A549 (cell line): Measurements from ENCODE around the gene ZEB1. TPM values are rescaled to one million over a fixed set of nuclear protein-coding genes. Genes with fewer than 3 reads are reported as not detected.

Source experiments
- ATAC-seq, 2 experiments: fragments of 200-7000 bp in 1 of 2; fragments of >200 bp in 1 of 2; cut with Nextera tagmentation in 1 of 2; cut with Tn5 transposase in 1 of 2; 3 replicates each; pipeline versions ENCODE4 v1.8.0 to v1.9.1; 2018 to 2020; ENCODE audit warnings: mild to moderate bottlenecking in 1 of 2, moderate library complexity in 1 of 2
- CTCF ChIA-PET: fragments of 300-600 bp; sonication (Branson Sonifier 250); formaldehyde crosslinking; extraction: SDS; loops from one replicate; lab custom pipeline; 2021; ENCODE audit warnings: antibody characterized with exemption, inconsistent platforms; lab: Yijun Ruan, JAX
- POLR2A ChIA-PET: fragments of 350-600 bp; formaldehyde crosslinking; extraction: SDS; loops from one replicate; lab custom pipeline; 2021; ENCODE audit warnings: antibody characterized with exemption, inconsistent platforms; lab: Yijun Ruan, JAX
- DNase-seq, 2 experiments: peaks; one replicate each; pipeline versions ENCODE4 v3.0.0 to v3.0.0-alpha.2; 2011 to 2016; ENCODE audit warnings: low read depth in 1 of 2, low spot score in 1 of 2
- FAIRE-seq: peaks from 2 replicates; lab custom pipeline; 2011; peaks lifted over from hg19 to GRCh38; lab: Jason Lieb, UNC
- H3K27ac ChIP-seq, 2 experiments: fragments of >200 bp; sonication (Bioruptor Twin); formaldehyde crosslinking; 3 replicates each; pipeline ENCODE4 v1.5.1; 2016 to 2017
- H3K4me1 ChIP-seq: fragments of >200 bp; sonication (Bioruptor Twin); formaldehyde crosslinking; 3 replicates; pipeline ENCODE4 v1.6.1; 2016
- H3K4me2 ChIP-seq: fragments of >200 bp; sonication (Bioruptor Twin); formaldehyde crosslinking; 3 replicates; pipeline ENCODE4 v1.6.1; 2016
- H3K4me3 ChIP-seq: fragments of >200 bp; sonication (Bioruptor Twin); formaldehyde crosslinking; 3 replicates; pipeline ENCODE4 v1.5.1; 2016
- H3K9me3 ChIP-seq: fragments of >200 bp; sonication (Bioruptor Twin); formaldehyde crosslinking; 3 replicates; pipeline ENCODE4 v1.6.1; 2016
- ATOH8 ChIP-seq: fragments of 250-450 bp; sonication (Bioruptor Pico); IDR thresholded peaks from 2 replicates; pipeline ENCODE4 v1.5.0; 2020; ENCODE audit warnings: low read depth, mild to moderate bottlenecking, moderate library complexity
- BHLHE40 ChIP-seq: IDR thresholded peaks from 2 replicates; pipeline ENCODE4 v1.6.1; 2012; ENCODE audit warnings: low read depth, low read length, inconsistent platforms
- CBX2 ChIP-seq: fragments of 200-600 bp; sonication (generic); IDR thresholded peaks from 2 replicates; pipeline ENCODE4 v1.6.1; 2016; ENCODE audit warnings: low read depth, mild to moderate bottlenecking, borderline replicate concordance
- CEBPB ChIP-seq, 2 experiments: fragments of >200 bp in 1 of 2; sonication (Bioruptor Twin) in 1 of 2; formaldehyde crosslinking in 1 of 2; IDR thresholded peaks; 2 replicates each; pipeline ENCODE4 v1.6.1; 2012 to 2016
- EHF ChIP-seq: fragments of 250-450 bp; sonication (Bioruptor Pico); IDR thresholded peaks from 2 replicates; pipeline ENCODE4 v1.5.0; 2020; ENCODE audit warnings: mild to moderate bottlenecking
- ESRRA ChIP-seq: fragments of 150-350 bp; IDR thresholded peaks from 2 replicates; pipeline ENCODE4 v1.6.1; 2014; ENCODE audit warnings: mild to moderate bottlenecking, low read length, borderline replicate concordance
- FOSB ChIP-seq: fragments of 250-450 bp; sonication (Bioruptor Pico); IDR thresholded peaks from 2 replicates; pipeline ENCODE4 v1.5.0; 2020; ENCODE audit warnings: mild to moderate bottlenecking, moderate library complexity
- FOSL2 ChIP-seq, 2 experiments: fragments of 450-650 bp in 1 of 2; fragments of >200 bp in 1 of 2; sonication (Bioruptor Twin) in 1 of 2; formaldehyde crosslinking; IDR thresholded peaks; 2 replicates each; pipeline versions ENCODE4 v1.5.0 to v1.6.1; 2016 to 2020; ENCODE audit warnings: mild to moderate bottlenecking in 1 of 2, moderate library complexity in 1 of 2
- HDAC2 ChIP-seq: fragments of 200-600 bp; sonication (generic); IDR thresholded peaks from 2 replicates; pipeline ENCODE4 v1.6.1; 2016
- HEYL ChIP-seq: fragments of 250-450 bp; sonication (Bioruptor Pico); IDR thresholded peaks from 2 replicates; pipeline ENCODE4 v1.8.0; 2021; ENCODE audit warnings: mild to moderate bottlenecking, moderate library complexity
- HOXB13 ChIP-seq: fragments of 250-450 bp; sonication (Bioruptor Pico); IDR thresholded peaks from 2 replicates; pipeline ENCODE4 v1.5.0; 2020; ENCODE audit warnings: low read depth, mild to moderate bottlenecking, moderate library complexity
- JUN ChIP-seq, 2 experiments: fragments of >200 bp; sonication (Bioruptor Twin); formaldehyde crosslinking; IDR thresholded peaks; 2 replicates in 1 of 2; 3 replicates in 1 of 2; pipeline ENCODE4 v1.6.1; 2016 to 2017
- KDM1A ChIP-seq: fragments of 200-600 bp; sonication (generic); IDR thresholded peaks from 2 replicates; pipeline ENCODE4 v1.6.1; 2016; ENCODE audit warnings: low read depth, mild to moderate bottlenecking
- MAZ ChIP-seq: fragments of 150-350 bp; IDR thresholded peaks from 2 replicates; pipeline ENCODE4 v1.6.1; 2014; ENCODE audit warnings: antibody characterized with exemption, low read depth, low read length, borderline replicate concordance
- NFE2L2 ChIP-seq: fragments of 150-350 bp; conservative IDR thresholded peaks from 2 replicates; pipeline ENCODE4 v1.6.1; 2014; ENCODE audit warnings: low read length
- PHF8 ChIP-seq: fragments of 200-600 bp; sonication (generic); IDR thresholded peaks from 2 replicates; pipeline ENCODE4 v1.6.1; 2016; ENCODE audit warnings: low read depth, mild to moderate bottlenecking, antibody characterized with exemption, moderate library complexity, borderline replicate concordance
- POLR2AphosphoS2 ChIP-seq: conservative IDR thresholded peaks from 2 replicates; pipeline ENCODE4 v1.6.1; 2012; ENCODE audit warnings: low read length, improper control_type of control experiment, inconsistent platforms
- RARB ChIP-seq: fragments of 250-450 bp; sonication (Bioruptor Pico); IDR thresholded peaks from 2 replicates; pipeline ENCODE4 v1.8.0; 2021; ENCODE audit warnings: mild to moderate bottlenecking, moderate library complexity
- RCOR1 ChIP-seq: fragments of 150-350 bp; IDR thresholded peaks from 2 replicates; pipeline ENCODE4 v1.6.1; 2014; ENCODE audit warnings: antibody characterized with exemption, low read length, low read depth
- TFCP2L1 ChIP-seq: fragments of 250-450 bp; sonication (Bioruptor Pico); IDR thresholded peaks from 2 replicates; pipeline ENCODE4 v1.5.0; 2021; ENCODE audit warnings: mild to moderate bottlenecking
- TP53 ChIP-seq: fragments of 250-450 bp; sonication (Bioruptor Pico); IDR thresholded peaks from 2 replicates; pipeline ENCODE4 v1.5.0; 2021; ENCODE audit warnings: mild to moderate bottlenecking, moderate library complexity
- ZC3H11A ChIP-seq: fragments of 450-650 bp; IDR thresholded peaks from 2 replicates; pipeline ENCODE4 v1.6.1; 2014; ENCODE audit warnings: antibody characterized with exemption, mild to moderate bottlenecking
- ZFP36 ChIP-seq: fragments of 450-650 bp; IDR thresholded peaks from 2 replicates; pipeline ENCODE4 v1.6.1; 2014; ENCODE audit warnings: borderline replicate concordance; ENCODE audit not compliant: partially characterized antibody
- WGBS: methylation state at CpG from one replicate; pipeline ENCODE4 v1.1.6; 2017; ENCODE audit errors: missing lambda C conversion rate; 5-methylcytosine and 5-hydroxymethylcytosine counted together
- polyA plus RNA-seq, 4 experiments: library from polyadenylated mRNA; depleted of rRNA in 3 of 4; stranded (reverse); fragments of >200 nt; fragmentation: RNase III in 1 of 4; extraction: RNeasy Plus Mini Kit Qiagen cat#74134 plus additional on column Dnase treatment in 1 of 4; gene quantifications; 2 replicates in 3 of 4; 3 replicates in 1 of 4; pipeline ENCODE4 v1.2.3, GENCODE V29; 2011 to 2017
- TF ChIP-seq, protein P1 (sequence below): fragments of >200 bp; sonication (Bioruptor Twin); formaldehyde crosslinking; IDR thresholded peaks from 2 replicates; pipeline ENCODE4 v1.6.1; 2016

Gene ZEB1
- polyA plus RNA-seq, 2 of the 4 experiments (the other 2 are of a cell fraction), result 8.1 to 23.8 TPM

- no peak for TF ChIP-seq MAZ
- TF ChIP-seq BHLHE40, result no peak
- no peak for TF ChIP-seq FOSB
- TF ChIP-seq KDM1A, result no peak
- TF ChIP-seq PHF8, result no peak
- no peak for TF ChIP-seq TP53 (CRISPR knock-in tag)
- Histone ChIP-seq H3K9me3 (no peaks in the 10 kb centered on the region), H3K4me2 (no peak overlapping the region), H3K4me1 (peaks cover 7% of the 10 kb centered on the region; the same call in 2 of the 3 replicates), H3K27ac (no peak overlapping the region), H3K4me3 (no peak overlapping the region)
- no peak for DNase-seq
- WGBS, result 92% methylated on average over 3 of the region's 3 CpGs
- ChIA-PET POLR2A (interaction anchor here (0.6 kb wide), 1 partner anchor 281 kb away, joined by 3 read pairs; the partner anchor contains the start of gene ZNF438), CTCF (no interaction called here)
- no peak for ATAC-seq
- no peak for FAIRE-seq
These were observed 5.6 kb upstream of the ZEB1 start for GRCh38 chr10:31313396-31313795.

GRCh38 chr10:31314256-31315150 lies 4.5 kb upstream of the ZEB1 start:
- POLR2A ChIA-PET, result no interaction called here
- Histone ChIP-seq H3K27ac (no peak overlapping the region), H3K4me2 (no peak overlapping the region)

DNA sequence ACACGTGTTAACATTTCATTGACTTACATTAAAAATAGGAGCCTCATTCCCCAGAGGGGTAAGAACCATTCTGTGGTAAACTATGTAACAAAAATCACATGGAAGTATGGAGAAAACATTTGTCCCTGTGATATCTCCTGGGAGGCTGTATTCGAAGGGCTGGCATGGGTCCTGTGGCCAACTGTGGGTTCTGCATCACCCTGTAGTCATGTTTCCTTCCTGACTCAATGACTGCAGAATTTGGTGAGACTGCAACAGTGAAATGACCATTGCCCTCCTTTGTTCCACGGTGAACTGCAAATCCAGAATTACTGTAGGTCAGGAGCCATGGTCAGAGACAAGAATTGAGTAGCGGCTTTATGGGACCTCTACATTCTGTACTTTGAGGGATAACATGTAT lies 3.6 kb upstream of the ZEB1 start:
- TF ChIP-seq RCOR1, result no peak
- no peak for TF ChIP-seq ZC3H11A
- no peak for TF ChIP-seq EHF (CRISPR knock-in tag)
- TF ChIP-seq HOXB13 (CRISPR knock-in tag), result no peak
- TF ChIP-seq CBX2, result no peak
- TF ChIP-seq ESRRA, result no peak
- TF ChIP-seq TP53 (CRISPR knock-in tag), result no peak
- TF ChIP-seq KDM1A, result no peak
- no peak for TF ChIP-seq HDAC2
- TF ChIP-seq RARB (CRISPR knock-in tag), result no peak
- no peak for TF ChIP-seq NFE2L2
- no peak for TF ChIP-seq TFCP2L1 (CRISPR knock-in tag)
- no peak for TF ChIP-seq PHF8
- no peak overlapping the region for H3K4me3 ChIP-seq
- 68% methylated on average over 4 of the region's 4 CpGs for WGBS
- ChIA-PET CTCF (no interaction called here), POLR2A (no interaction called here)
- FAIRE-seq (no peak), ATAC-seq (no peak), DNase-seq (no peak)
- no peaks in the 10 kb centered on the region for H3K9me3 ChIP-seq
- no peak overlapping the region for H3K27ac ChIP-seq
- H3K4me1 ChIP-seq, result peaks cover 7% of the 10 kb centered on the region; the same call in 2 of the 3 replicates
- H3K4me2 ChIP-seq, result no peak overlapping the region

More at GRCh38 chr10:31314256-31315150, 4.5 kb upstream of the ZEB1 start:
- no peak for TF ChIP-seq ZFP36
- no peak for TF ChIP-seq POLR2AphosphoS2
- TF ChIP-seq HDAC2, result no peak
- CTCF ChIA-PET, result no interaction called here
- ATAC-seq (no peak), FAIRE-seq (no peak), DNase-seq (no peak)
- Histone ChIP-seq H3K4me1 (peaks cover 7% of the 10 kb centered on the region; the same call in 2 of the 3 replicates), H3K9me3 (no peaks in the 10 kb centered on the region), H3K4me3 (no peak overlapping the region)
- WGBS, result 80% methylated on average over 8 of the region's 8 CpGs

DNA sequence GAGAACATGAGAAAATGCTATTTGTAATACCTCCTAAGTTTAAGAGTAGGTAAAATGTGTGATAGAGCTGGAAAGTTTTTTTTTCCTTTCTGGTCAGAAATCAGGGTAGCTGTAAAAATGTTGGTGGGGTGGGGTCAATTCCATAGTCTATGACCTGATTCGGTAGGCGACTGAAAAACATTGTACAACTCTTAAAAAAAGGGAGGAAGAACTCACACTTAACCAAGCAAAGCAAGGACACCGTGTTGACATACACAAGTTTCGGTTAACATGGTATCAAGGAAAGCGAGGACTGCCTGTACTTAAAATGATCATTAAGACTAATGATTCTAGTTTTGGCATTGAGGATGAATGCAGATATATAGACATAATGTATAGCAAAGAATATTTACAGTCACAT lies 1.8 kb upstream of the ZEB1 start:
- WGBS, result 92% methylated on average over 5 of the region's 5 CpGs
- ChIA-PET CTCF (no interaction called here), POLR2A (interaction anchor here (4.2 kb wide), 1 partner anchor 285 kb away, joined by 16 read pairs; the partner anchor contains the start of gene ZNF438)
- TF ChIP-seq CEBPB (IDR thresholded peaks at IDR 0.05), result no peak
- no peak for TF ChIP-seq JUN (IDR thresholded peaks at IDR 0.05)
- TF ChIP-seq ATOH8, result no peak
- TF ChIP-seq, protein P1, sequence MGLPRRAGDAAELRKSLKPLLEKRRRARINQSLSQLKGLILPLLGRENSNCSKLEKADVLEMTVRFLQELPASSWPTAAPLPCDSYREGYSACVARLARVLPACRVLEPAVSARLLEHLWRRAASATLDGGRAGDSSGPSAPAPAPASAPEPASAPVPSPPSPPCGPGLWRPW, result no peak
- TF ChIP-seq NFE2L2, result no peak
- TF ChIP-seq HEYL, result no peak
- no peak for TF ChIP-seq FOSL2 (IDR thresholded peaks at IDR 0.05)
- no peak for TF ChIP-seq FOSL2 (CRISPR knock-in tag; IDR thresholded peaks at IDR 0.05)
- TF ChIP-seq RARB (CRISPR knock-in tag), result no peak
- TF ChIP-seq BHLHE40, result no peak
- ATAC-seq (no peak), DNase-seq (no peak), FAIRE-seq (no peak)
- H3K4me2 ChIP-seq, result peak overlapping the region; percentile 88; the same call in 1 of the 3 replicates
- H3K4me3 ChIP-seq, result no peak overlapping the region
- no peaks in the 10 kb centered on the region for H3K9me3 ChIP-seq
- peaks cover 16% of the 10 kb centered on the region; the same call in 2 of the 3 replicates for H3K4me1 ChIP-seq
- H3K27ac ChIP-seq, result no peak overlapping the region
